DOHH2 (cell line): ENCODE results near the gene GLI2.

Source experiments
- H3F3A ChIP-seq: fragments of 200-600 bp; sonication (generic), shearing (Covaris generic); 2 replicates; pipeline ENCODE4 v1.6.0; 2016; ENCODE audit warnings: antibody characterized with exemption, mild to moderate bottlenecking; ENCODE audit not compliant: control insufficient read depth, insufficient read depth
- H3K27ac ChIP-seq: fragments of 200-600 bp; sonication (generic); 2 replicates; pipeline ENCODE4 v1.5.1; 2014; ENCODE audit warnings: low read depth, mild to moderate bottlenecking, low read length, moderate library complexity
- H3K27me3 ChIP-seq: fragments of 200-600 bp; sonication (generic); 2 replicates; pipeline ENCODE4 v1.6.1; 2014; ENCODE audit warnings: mild to moderate bottlenecking, low read length, mixed read lengths; ENCODE audit not compliant: control insufficient read depth
- H3K36me3 ChIP-seq: fragments of 200-600 bp; sonication (generic); 2 replicates; pipeline ENCODE4 v1.6.1; 2014; ENCODE audit warnings: mild to moderate bottlenecking, low read length, moderate library complexity, mixed read lengths; ENCODE audit not compliant: control insufficient read depth
- H3K4me1 ChIP-seq: fragments of 200-600 bp; sonication (generic); 2 replicates; pipeline ENCODE4 v1.6.1; 2014; ENCODE audit warnings: mild to moderate bottlenecking, low read length, mixed read lengths; ENCODE audit not compliant: control insufficient read depth
- H3K4me2 ChIP-seq: fragments of 200-600 bp; sonication (generic); 2 replicates; pipeline ENCODE4 v1.6.0; 2014; ENCODE audit warnings: mild to moderate bottlenecking, low read length, moderate library complexity
- H3K4me3 ChIP-seq: fragments of 200-600 bp; sonication (generic); 2 replicates; pipeline ENCODE4 v1.5.1; 2014; ENCODE audit warnings: mild to moderate bottlenecking, low read length, mixed read lengths
- H3K79me2 ChIP-seq: fragments of 200-600 bp; sonication (generic); 2 replicates; pipeline ENCODE4 v1.6.1; 2014; ENCODE audit warnings: mild to moderate bottlenecking, low read length, mixed read lengths; ENCODE audit not compliant: control insufficient read depth
- H3K9me2 ChIP-seq: fragments of 200-600 bp; sonication (generic); replicated peaks from 2 replicates; pipeline ENCODE4 v1.6.1; 2014; ENCODE audit warnings: mild to moderate bottlenecking, low read length, mixed read lengths; ENCODE audit not compliant: control insufficient read depth
- H3K9me3 ChIP-seq: fragments of 200-600 bp; sonication (generic); 2 replicates; pipeline ENCODE4 v1.6.1; 2014; ENCODE audit warnings: antibody characterized with exemption, low read length, mixed read lengths; ENCODE audit not compliant: control insufficient read depth, insufficient read depth
- H4K20me1 ChIP-seq: fragments of 200-600 bp; sonication (generic); 2 replicates; pipeline ENCODE4 v1.6.0; 2014; ENCODE audit warnings: low read depth, mild to moderate bottlenecking, antibody characterized with exemption, low read length, moderate library complexity; ENCODE audit not compliant: control insufficient read depth, insufficient read depth
- EZH2phosphoT487 ChIP-seq: fragments of 200-600 bp; sonication (generic); IDR thresholded peaks from 2 replicates; pipeline ENCODE4 v1.6.1; 2017; ENCODE audit warnings: borderline replicate concordance, mild to moderate bottlenecking, antibody characterized with exemption, low read length, moderate library complexity, mixed read lengths
- TF ChIP-seq, protein P1 (sequence below): fragments of 200-600 bp; sonication (generic); IDR thresholded peaks from one replicate; pipeline ENCODE4 v1.5.1; 2014; ENCODE audit warnings: antibody characterized with exemption, mild to moderate bottlenecking, low read depth, low read length; ENCODE audit not compliant: poor library complexity, severe bottlenecking

GLI2 gene

DNA sequence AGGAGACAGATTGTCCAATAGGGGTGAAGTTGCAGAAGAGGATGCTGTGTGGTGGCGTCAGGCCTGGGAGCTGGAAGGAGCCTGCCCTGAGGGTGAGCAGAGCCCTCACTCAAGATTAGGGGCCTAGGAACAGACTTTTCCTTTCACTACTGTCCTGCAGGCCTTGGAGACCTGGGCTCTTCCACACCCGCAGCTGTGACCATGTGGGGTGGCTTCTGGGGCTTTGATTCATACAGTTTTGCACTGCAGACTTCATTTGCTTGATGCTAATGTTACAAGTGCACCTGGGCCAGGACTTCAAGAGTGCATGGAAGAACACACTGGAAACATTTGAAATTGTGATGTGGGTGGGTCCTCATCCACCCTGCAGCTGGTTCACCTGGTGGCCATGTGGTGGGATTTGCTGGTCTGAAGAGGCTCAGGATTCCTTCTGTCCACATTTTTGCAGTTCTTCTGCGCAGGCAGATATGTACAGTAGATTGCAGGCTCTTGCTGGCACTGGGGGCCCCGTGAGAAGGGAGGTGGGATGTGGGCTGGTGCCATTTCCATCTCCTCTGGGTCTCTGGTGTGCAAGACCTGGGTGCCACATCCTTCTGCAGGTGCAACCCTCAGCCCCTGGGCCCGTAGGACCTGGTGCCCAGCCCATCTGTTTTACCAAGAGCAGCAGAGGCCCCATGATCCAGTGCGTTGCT is 9.9 kb downstream of the GLI2 start:
- TF ChIP-seq, protein P1, sequence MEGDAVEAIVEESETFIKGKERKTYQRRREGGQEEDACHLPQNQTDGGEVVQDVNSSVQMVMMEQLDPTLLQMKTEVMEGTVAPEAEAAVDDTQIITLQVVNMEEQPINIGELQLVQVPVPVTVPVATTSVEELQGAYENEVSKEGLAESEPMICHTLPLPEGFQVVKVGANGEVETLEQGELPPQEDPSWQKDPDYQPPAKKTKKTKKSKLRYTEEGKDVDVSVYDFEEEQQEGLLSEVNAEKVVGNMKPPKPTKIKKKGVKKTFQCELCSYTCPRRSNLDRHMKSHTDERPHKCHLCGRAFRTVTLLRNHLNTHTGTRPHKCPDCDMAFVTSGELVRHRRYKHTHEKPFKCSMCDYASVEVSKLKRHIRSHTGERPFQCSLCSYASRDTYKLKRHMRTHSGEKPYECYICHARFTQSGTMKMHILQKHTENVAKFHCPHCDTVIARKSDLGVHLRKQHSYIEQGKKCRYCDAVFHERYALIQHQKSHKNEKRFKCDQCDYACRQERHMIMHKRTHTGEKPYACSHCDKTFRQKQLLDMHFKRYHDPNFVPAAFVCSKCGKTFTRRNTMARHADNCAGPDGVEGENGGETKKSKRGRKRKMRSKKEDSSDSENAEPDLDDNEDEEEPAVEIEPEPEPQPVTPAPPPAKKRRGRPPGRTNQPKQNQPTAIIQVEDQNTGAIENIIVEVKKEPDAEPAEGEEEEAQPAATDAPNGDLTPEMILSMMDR, result no peak
- no peak for TF ChIP-seq EZH2phosphoT487
- Histone ChIP-seq H3F3A (no peaks in the 10 kb centered on the region), H4K20me1 (no peaks in the 10 kb centered on the region), H3K36me3 (no peaks in the 10 kb centered on the region), H3K9me3 (no peaks in the 10 kb centered on the region), H3K27ac (no peak overlapping the region), H3K9me2 (no peaks in the 10 kb centered on the region), H3K79me2 (no peaks in the 10 kb centered on the region), H3K4me1 (no peaks in the 10 kb centered on the region), H3K4me3 (no peak overlapping the region), H3K27me3 (peaks cover 5% of the 10 kb centered on the region), H3K4me2 (no peak overlapping the region)

DNA sequence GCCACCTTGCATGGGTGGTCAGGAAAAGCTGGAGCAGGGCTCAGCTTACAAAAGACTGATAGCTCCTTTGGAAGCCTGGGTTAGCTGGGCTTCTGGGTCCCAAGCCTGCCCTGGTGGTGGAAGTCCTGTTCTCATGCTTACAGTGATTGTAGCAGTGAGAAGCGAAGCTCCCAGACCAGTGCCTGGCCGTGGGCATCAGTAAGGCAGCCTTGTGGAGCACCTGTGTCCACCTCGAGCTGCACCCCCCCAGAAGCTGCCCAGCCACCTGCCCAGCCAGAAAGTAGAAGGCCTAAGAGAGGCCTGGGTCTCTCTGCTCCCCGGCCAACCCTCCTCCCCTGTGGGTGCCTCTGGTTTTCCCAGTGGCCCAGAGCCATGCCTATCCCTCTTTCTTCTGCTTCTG is 10.5 kb downstream of the GLI2 start:
- peaks cover 7% of the 10 kb centered on the region for H3K27me3 ChIP-seq
- H3F3A ChIP-seq, result no peaks in the 10 kb centered on the region
- H3K4me1 ChIP-seq, result no peaks in the 10 kb centered on the region
- H4K20me1 ChIP-seq, result no peaks in the 10 kb centered on the region
- H3K79me2 ChIP-seq, result no peaks in the 10 kb centered on the region
- no peak overlapping the region for H3K27ac ChIP-seq
- no peaks in the 10 kb centered on the region for H3K9me3 ChIP-seq
- H3K4me3 ChIP-seq, result no peak overlapping the region
- TF ChIP-seq EZH2phosphoT487, result no peak
- TF ChIP-seq, protein P1, result no peak
- H3K36me3 ChIP-seq, result no peaks in the 10 kb centered on the region
- no peak overlapping the region for H3K4me2 ChIP-seq
- H3K9me2 ChIP-seq, result no peaks in the 10 kb centered on the region

DNA sequence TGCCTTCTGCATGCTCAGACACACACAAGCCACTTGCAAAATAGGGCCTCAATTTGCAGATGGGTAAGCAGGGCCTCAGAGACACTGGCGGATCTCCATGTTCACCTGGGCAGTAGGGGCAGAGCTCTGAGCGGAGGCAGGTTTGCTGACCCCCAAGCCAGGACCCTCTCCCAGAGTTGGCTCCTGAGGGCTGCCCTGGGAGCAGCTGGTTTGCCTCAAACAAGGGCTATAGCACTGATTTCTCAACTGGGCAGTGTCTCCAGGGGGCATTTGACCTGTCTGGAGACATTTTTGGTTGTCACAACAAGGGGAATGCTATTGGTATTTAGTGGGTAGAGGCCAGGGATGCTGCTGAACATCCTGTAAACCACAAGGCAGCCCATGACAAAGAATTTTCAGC is 11.6 kb downstream of the GLI2 start:
- H3K9me3 ChIP-seq, result no peaks in the 10 kb centered on the region
- H3F3A ChIP-seq, result no peaks in the 10 kb centered on the region
- H3K4me1 ChIP-seq, result no peaks in the 10 kb centered on the region
- no peak overlapping the region for H3K4me3 ChIP-seq
- no peaks in the 10 kb centered on the region for H3K36me3 ChIP-seq
- H4K20me1 ChIP-seq, result no peaks in the 10 kb centered on the region
- H3K27ac ChIP-seq, result no peak overlapping the region
- TF ChIP-seq, protein P1, result no peak
- no peak for TF ChIP-seq EZH2phosphoT487
- H3K27me3 ChIP-seq, result peaks cover 7% of the 10 kb centered on the region
- H3K9me2 ChIP-seq, result no peaks in the 10 kb centered on the region
- H3K4me2 ChIP-seq, result no peak overlapping the region
- H3K79me2 ChIP-seq, result no peaks in the 10 kb centered on the region
